GM23248 (cell line): ENCODE data around the gene PAFAH1B1.

Source experiments
- EZH2 ChIP-seq: fragments of 200-600 bp; sonication (generic); IDR thresholded peaks from 2 replicates; pipeline ENCODE4 v1.6.1; 2018; ENCODE audit warnings: antibody characterized with exemption, mild to moderate bottlenecking; ENCODE audit not compliant: insufficient read depth, poor library complexity, severe bottlenecking
- EZH2phosphoT487 ChIP-seq: fragments of 200-600 bp; sonication (generic); IDR thresholded peaks from 2 replicates; pipeline ENCODE4 v1.6.1; 2018; ENCODE audit warnings: antibody characterized with exemption, moderate library complexity, mild to moderate bottlenecking, low read depth; ENCODE audit not compliant: insufficient read depth

DNA sequence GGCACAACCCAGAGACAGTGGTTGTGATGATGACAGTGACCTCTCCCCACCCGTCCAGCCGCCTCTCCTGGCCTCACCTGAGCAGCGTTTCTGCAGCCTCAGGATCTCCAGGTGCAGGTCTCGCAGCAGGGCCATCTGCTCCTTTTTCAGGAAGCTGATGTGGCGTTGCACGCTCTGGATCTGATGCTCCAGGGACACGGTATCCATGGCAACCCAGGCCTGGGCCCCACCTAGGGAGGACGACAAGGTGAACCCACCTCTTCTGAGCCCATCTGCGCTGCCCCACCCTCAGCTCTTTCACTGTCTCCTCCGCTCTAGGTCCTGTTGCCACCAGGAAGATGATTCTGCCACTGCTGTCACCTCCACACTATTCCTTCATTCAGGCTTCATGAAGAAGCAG, 141.5 kb downstream of the PAFAH1B1 start:
- no peak for TF ChIP-seq EZH2
- no peak for TF ChIP-seq EZH2phosphoT487
